Activated CD4-positive, alpha-beta T cell treated with anti-CD3 and anti-CD28 coated beads, Interleukin-2, Interleukin-6, amounts not matched to agents 100 ng/mL and 50 ng/mL, durations not matched to agents 16 hours and 8 hours (primary cell): ENCODE data around the gene MMRN2.
"Not testable (repeated sequence)": the region's sequence is repeated elsewhere in the genome, so short reads cannot be mapped to it uniquely, and the experiment has no call there.

ENCODE experiments used
- DNase-seq: peaks from one replicate; pipeline ENCODE4 v3.0.0-alpha.2; 2020

The MMRN2 gene

DNA sequence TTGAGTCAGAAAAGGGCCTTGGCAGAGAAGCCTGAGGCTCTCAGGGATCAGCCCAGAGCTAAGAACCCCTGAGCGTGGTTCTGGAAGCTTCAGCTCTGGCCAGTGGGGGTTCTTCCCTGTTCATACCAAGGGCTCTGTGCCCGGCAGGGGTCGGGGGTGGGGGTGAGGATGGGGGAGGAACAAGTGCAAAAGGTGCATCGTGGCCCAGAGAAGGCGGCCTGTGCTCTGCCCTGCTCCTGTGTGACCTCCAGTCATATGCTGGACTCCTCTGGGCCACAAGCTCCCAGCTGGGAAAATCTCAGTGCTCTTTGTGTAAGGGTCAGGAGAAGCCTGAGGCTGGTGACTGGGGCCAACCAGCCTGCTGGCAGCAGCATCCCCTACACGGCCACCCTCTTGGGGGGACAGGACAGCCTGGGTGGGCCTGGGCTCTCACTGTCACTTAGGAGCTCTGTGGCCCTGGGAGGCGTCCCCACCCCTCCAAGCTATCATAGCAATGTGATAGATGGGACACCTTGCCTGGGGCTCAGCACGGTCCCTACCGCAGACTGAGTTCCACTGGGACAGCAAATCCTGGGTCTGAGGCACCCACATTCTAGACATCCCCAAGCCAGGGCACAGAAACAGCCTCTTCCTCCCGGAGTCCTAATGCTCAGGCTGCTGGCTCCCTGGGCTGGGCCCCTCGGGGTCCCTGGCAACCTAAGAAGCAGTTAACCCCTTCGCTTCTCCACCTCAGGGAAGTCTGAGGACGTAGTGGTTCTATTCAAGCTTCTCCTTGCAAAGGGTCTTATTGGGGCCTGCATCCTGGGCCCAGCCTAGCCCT lies 2.5 kb downstream of the MMRN2 start:
- DNase-seq, result no peak

DNA sequence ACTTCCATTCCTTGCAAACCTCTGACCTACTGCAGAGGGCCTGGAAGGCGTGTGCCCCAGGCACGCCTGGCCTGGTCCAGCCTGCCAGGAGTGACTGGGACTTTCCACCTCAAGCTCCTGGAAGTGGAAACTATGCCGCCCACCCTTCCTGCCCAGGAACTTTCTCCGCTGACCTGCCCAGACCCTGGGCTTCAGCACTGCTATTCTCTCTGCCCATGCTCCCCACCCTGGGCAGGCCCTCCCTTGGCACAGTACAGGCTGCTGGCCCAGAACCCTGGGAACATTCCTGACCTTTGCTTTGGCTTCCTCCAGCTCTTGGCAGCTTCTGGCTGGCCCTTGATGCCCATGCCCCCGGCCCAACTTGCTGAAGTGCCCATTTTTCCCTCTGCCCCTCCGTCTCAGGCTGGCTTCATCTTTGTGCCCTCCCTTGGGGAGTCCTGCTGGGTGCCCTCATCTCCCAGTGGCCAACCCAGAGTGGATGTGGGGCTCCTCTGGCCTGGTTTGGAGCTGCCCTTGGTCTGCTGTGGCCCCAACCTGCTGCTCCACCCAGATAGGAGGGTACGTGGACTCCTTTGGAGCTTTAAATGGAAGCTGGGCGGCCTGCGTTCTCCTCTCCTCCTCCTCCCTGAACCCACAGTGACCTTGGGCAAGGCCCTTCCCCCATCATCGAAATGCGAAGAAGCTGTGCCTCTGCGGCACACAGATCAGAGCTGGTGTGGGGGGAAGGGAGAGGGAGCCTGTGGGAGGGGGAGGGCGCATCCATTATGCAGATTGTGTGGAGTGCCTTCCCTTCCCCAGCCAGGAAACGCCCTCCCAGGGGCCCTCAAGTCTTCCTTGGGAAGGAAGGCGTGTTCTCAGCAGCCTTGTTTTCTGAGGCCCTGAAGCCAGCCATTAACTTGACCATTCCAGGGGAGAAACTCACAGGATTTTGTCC lies 3.4 kb downstream of the MMRN2 start:
- DNase-seq, result no peak

DNA sequence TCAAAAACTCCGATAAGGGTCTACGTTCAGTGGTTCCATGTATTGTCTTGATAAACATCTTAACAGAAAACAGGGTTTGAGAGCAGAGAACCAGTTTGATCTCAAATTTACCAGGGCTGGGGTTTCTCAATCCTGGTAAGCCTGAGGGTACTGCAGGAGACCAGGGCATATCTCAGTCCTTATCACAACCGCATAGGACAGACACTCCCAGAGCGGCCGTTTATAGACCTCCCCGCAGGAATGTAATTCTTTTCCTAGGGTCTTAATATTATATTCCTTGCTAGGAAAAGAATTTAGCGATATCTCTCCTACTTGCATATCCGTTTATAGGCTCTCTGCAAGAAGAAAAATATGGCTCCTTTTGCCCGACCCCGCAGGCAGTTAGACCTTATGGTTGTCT lies 4.7 kb downstream of the MMRN2 start:
- not testable (repeated sequence) for DNase-seq

DNA sequence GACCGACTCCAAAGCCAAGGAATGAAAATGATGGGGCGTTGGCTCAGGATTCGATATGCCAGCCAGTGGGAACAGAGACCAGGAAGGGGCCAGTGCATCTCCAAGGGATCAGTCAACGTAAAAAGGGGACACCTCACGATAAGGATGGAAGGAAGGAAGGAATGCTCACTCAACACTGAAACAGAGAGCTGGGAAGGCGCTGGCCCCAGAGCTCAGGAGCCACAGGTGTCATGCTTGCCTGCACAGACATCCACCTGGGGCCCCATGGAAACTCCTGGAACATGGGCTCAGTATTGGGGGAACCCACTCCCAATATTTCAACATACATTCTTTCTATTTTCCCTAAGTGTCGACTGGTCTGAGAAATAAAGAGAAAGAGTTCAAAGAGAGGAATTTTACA lies 5.3 kb downstream of the MMRN2 start:
- DNase-seq, result no peak

DNA sequence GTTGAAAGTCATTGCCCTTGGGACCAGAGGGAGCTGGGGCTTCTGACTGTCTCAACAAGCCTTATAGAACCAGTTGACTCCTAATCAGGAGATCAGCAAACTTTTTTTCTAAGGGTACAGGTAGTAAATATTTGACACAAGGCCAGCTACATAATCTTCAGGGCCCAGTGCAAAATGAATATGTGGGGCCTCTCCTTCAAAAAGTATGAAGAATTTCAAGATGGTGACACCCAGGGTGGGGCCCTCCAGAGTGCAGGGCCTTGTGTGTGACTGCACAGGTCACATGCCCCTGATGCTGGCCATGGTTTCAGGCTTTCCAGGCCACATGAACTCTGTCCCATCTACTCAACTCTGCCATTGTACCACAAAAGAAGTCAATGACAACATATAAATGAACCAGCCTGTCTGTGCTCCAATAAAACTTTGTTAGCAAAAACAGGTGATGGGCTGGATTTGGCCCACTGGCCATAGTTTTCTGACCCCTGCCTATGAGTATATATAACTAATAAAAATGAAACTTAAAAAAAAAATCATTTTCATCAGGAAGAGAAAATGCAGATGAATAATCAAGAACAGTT lies 6.1 kb downstream of the MMRN2 start:
- no peak for DNase-seq

DNA sequence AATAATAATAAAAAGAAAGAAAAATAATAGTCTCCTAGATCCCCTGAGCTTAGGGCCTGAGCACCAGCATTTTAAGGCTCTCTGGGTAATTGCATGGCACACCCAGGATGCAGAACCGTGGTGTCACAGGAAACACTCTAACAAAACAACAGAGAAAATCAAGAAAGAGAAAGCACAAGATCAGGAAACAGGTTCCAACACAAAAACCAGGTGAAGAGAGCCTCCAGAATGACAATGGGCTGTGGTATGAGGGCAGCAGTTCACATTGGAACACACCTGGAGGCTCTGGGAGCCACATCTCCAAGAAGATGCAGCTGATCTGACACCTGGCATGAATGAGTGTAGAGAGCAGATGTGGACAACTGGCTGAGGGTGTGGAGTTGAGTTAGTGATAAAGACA lies 7.1 kb downstream of the MMRN2 start:
- DNase-seq, result no peak

DNA sequence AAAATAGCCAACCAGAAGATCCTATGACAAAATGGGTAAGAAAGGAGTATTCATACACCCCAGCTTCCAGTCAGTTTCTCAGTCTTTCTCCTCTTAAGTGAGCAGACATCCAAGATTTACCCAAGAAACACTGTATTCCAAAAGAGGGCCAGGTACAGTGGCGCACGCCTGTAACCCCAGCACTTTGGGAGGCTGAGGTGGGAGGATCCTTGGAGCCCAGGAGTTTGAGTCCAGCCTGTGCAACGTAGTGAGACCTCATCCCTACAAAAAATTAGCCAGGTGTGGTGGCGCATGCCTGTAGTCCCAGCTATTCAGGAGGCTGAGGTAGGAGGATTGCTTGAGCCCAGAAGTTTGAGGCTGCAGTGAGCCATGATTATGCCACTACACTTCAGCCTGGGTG lies 9.6 kb downstream of the MMRN2 start:
- DNase-seq, result not testable (repeated sequence)

DNA sequence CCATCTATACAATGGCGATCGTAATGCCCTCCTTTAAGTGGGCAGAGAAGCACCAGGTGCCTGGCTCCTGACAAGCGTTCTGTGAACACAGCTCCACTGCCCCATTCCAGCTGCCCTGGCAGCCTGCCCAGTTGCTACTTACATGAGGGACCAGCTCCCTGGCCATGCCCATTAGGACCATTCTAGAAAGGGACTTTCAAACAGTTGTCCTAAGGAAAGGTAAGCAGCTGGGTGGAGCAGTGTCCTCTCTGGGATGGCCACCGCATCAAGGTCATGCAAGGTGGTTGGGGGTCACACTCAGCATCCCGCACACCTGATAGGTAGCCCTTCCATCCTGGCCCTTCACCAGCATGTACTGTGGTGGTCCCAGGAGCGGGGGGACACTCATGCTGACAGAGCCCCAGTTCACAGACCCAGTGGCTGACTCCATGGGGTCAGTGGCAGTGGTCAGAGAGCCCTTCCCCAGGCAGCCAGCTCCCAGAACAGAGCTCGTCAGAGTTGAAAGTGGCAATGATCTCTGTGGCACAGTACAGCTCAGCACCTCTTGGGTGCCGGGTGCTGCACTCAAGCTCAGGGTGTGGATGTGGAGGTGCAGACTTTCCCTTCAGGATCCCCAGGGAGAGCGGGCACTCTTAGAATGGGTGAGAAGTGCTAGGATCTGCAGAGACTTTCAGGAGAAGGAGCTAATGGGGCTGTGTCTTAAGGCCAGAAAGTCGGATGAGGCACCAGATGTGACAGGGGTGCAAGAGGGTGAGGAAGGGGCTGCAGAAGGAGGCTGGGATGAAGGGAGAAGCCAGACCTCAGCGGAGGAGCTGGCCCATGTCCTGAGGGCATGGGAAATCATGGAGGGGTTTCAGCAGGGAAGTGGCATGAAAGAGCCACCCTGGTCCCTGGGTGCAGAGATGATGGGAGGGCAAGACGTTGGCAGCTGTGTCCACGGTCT lies 10.9 kb downstream of the MMRN2 start:
- no peak for DNase-seq

DNA sequence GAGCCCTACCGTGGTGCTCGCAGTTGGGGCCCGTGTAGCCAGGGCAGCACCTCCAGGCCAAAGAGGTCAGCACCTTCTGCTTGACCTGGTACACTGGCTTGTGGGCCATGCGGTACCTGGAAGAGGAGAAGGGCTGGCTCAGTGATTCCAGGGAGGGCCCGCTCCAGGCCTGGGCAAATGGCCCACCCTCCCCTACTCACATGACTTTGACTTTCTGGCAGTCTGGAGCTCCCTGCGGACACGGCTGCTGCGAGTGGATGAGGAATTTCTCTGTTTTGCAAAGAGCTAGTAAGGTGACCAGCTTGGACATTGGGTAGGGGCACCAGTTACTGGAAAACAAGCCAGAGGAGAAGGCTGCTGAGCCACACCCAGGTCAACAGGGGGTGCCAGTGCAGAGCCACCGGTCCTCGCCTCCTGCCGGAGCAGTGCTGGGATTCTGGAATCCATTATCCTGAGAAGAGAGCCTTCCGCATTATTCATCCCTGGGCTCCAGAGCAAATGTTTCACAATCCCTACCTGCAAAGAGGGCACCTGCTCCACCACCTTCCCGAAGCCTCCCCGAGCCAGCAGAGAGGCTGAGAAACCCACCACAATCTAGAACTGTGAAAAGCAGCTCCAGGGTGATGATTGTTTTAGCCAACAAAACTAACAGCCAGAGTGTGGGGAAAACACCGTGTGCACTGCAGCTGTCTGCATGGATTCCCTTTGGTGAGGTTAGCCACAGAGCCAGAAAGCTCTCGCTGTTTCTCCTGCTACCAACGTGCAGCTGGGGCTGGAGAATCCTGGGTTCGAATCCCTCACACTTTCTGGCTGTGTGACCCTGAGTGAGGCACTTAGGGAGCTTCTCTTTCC lies 11.8 kb downstream of the MMRN2 start:
- no peak for DNase-seq

DNA sequence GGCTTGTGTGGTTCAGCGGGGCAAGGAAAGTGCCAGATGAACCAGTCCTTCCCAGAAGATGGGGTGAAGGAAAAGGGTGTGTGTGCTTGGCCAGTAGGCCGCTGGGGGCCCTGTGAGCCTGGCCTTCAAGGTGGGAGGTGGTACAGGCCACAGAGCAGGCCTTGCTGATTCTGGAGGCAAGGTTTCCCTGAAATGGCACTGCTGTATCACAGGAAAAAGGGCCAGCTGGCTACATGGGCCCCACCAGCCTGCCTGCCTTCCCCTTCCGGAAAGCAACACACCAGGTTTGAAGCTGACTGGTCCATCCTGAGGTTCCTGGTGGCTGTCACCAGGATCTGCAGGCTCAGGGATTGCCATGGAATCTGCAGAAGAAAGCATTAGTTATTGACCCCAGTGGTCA lies 12.5 kb downstream of the MMRN2 start:
- no peak for DNase-seq

DNA sequence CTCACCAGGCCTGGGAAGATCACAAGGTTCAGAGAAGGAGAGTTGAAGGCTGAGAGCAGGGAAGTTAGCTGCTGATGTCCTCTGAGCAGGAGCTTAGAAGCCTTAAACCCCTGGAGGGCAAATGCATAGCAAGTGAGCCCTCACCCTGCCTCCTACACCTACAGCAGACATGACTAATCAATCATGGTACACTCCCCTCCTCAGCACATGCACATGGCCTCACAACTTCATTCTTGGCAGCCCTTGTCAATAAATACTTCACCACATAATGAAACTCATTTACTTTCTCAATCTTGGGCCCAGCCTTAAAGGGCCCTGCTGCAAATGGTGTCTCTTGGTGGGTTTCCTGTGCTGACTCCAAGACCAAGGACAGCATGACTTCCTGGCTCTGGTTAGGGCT lies 12.9 kb downstream of the MMRN2 start:
- no peak for DNase-seq

DNA sequence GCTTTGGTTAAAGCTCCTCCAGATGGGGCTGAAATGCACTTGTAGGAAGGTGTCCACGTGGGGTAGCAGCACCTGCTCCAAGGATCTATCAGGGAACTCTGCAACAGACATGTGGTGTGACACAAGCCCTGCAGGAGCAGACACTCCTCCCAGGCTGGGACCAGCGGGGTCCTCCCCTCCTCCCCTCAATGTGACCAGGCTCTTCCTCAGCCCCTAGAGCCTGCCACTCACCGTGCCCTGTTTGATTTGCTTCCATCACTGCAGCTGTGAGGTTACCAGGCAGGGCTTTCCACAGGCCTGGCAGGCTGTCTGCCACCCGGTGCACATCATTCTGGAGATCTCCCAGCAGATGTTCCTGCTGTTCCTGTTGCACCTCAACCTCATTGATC lies 13.4 kb downstream of the MMRN2 start:
- no peak for DNase-seq

DNA sequence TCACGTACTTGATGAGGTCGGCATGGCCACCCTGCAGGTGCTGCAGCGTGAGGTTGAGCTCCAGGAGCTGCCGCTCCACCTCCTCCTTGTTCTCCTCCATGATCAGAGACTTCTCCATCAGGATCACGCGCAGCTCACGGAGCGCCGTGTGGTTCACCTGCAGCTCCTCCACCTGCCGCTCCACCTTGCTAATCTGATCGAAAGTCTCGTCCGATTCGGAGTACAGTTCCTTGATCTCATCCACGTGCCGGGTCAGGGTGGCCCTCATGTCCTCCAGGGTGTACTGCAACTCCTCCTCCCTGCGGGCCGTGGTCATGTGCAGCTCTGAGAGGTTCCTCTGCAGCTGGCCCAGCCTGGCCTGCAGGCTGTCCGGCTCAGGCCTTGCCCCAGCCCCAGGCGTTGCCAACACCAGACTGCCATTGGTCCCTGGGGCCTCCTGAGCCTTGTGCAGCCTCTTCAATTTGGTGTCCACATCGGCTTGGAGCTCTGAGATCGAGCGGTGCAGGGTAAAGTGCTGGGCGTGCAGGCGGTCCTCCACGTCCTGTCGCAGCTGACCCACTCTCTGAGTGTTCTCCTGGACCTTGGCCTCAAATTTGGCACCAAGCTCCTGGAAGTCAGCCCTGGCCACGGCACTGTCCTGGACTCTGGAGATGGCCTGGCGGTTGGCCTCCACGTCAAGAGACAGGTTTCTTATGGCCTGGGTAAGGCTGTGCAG lies 13.9 kb downstream of the MMRN2 start:
- DNase-seq, result no peak

DNA sequence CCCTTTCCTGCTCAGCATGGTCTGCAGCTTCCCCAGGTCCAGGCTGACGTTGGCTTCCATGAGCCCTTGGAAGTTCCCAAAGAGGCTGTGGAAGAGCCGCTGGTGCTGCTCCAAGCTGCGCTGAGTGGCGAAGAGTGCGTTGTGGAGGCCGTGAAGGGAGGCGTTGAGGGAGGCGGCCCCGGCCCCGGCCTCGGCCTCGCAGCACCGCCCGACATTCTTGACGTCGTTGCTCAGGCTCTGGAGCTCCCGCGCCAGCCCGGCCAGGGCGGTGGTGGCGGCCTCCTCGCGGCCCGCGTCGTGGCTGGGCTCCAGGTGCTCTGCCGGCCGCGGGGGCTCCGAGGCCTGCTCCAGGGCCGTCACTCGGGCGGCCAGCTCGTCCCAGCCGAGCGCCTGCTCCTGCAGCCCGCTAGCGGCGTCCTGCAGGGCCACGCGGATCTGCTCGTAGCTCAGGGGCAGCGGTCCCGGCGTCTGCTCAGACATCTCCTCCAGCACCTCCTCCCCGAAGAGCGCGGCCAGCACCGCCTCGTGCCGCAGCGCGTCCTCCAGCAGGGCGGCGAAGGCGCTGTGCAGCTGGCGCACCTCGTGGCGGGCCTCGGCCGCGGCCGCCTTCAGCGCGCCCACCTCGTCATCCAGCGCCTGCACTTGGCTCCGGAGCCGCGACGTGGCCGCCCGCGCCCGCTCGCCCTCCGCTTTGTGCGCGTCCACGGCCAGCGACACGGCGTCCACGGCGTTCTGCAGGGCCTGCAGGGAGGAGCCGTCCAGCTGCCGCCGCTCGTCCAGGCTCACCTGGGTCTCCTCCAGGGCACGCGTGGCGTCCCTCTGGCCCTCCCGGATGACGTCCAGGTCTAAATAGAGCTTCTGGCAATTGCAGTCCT lies 14.7 kb downstream of the MMRN2 start:
- no peak for DNase-seq

DNA sequence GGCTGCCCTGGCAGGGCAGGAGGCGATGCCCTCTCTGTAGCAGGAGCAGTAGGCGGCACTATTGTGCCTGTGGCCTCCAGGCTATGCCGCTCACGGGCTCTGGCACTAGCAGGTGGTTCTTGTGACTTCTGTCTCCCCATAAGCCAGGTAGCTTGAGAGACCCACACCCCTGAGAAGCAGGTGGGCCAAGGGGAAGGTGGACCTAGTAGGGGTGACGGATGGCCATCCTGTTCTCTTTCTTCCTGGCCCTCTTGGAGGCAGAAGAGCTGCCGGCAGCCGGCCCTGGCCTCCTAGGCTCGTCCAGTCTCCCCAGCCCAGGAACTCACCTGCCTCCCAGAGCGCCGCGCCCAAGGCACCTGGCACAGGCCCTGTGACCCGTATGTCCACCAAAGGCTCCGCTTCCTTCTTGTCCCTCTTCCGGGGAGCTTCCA lies 15.4 kb downstream of the MMRN2 start:
- no peak for DNase-seq

DNA sequence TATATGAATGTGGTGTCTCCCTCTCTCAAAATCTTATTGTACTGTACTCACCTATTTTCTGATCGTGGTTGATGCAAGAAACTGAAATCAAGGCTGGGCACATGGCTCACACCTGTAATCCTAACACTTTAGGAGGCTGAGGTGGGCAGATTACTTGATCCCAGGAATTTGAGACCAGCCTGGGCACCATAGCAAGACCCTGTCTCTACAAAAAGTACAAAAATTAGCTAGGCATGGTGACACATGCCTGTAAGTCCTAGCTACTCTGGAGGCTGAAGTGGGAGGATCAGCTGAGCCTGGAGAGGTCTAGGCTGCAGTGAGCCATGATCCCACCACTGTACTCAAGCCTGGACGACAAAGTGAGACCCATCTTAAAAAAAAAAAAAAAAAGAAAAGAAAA lies 16.0 kb downstream of the MMRN2 start:
- no peak for DNase-seq

DNA sequence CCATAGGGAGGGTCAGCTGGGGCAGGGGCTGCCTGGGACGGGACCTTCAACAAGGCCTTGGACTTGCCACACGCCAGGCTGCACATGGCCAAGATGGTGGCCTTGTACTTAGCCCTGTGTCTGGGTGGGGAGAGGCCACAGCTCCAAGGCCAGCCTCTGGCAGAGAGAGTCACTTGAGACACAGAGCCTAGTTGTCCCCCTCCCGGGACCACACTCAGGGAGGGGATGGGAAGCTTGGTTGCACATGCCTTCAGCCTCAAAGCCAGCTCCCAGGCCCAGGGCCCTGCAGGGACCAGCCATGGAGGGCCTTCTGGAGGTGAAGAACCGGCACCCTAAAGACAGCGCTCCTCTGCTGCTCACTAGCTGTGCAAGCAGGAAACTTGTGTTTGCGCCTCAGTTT lies 16.7 kb downstream of the MMRN2 start:
- no peak for DNase-seq

DNA sequence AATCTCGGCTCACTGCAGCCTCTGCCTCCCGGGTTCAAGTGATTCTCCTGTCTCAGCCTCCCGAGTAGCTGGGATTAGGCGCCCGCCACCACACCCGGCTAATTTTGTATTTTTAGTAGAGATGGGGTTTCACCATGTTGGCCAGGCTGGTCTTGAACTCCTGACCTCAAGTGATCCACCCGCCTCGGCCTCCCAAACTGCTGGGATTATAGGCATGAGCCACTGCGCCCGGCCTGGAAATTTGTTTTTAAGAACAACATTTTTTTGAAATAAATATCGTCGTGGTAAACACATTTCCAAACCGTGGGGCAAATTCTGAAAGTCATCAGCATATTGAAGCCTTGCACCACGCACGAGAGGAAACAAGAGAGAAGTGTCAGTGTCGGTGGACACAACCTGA lies 17.3 kb downstream of the MMRN2 start:
- DNase-seq, result not testable (repeated sequence)

DNA sequence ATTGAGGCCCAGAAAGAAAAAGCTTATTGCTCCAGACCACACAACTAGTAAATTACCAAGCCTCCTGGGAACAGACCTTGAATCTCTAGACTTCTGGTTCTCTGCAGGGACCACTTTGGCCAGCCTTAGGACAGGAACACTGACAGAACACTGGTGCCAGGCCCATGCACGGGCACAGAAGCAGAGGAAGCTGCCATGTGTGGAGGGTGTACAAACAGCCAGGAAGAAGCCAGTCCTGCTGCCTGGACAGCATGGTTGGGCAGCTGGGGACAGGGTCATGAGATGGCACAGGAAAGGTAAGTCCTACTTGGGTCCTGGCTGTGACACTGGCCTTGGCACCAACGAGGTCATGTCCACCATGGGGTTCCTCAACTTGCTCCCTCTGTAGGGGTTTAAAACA lies 19.2 kb downstream of the MMRN2 start:
- no peak for DNase-seq
